Measurements from ENCODE around the gene RABEP2.

RABEP2 gene

DNA sequence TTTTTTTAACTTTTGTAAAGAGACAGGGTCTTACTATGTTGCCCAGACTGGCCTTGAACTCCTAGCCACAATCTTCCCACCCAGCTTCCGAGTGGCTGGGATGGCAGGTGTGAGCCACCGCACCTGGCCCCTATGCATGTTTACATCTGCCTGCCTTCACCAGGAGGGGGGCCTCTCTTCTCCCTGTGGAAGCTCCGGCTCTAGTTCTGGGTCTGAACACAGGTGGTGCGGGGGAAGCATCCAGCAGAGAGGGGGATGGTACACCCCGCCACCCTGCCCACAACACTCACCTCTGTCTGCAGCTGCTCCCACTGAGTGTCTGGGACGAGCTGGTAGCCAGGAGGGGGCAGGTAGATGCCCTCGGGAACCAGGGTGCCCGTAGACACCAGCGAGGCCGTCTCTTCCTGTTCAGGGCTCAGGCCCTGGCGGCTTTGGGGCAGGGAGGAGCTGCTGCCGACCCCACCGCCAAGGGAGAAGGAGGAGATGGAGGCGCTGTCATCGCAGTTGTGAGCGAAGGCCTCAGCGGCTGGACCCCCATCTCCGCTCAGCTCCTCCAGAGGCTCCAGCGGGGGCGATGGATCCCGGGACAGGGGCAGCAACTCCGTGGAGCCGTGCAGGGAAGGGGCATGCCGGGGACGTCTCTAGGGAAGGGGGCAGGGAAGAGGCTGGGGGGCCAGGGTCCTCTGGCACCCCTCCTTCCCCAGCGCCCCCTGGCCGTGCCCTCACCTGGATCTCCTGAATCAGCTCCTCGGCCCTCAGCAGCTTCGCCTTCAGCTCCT, 10.9 kb downstream of the RABEP2 start:
- no peak overlapping the region for H3K4me3 ChIP-seq (ENCODE audit: low read depth, low read length)
- TF ChIP-seq, protein P1, sequence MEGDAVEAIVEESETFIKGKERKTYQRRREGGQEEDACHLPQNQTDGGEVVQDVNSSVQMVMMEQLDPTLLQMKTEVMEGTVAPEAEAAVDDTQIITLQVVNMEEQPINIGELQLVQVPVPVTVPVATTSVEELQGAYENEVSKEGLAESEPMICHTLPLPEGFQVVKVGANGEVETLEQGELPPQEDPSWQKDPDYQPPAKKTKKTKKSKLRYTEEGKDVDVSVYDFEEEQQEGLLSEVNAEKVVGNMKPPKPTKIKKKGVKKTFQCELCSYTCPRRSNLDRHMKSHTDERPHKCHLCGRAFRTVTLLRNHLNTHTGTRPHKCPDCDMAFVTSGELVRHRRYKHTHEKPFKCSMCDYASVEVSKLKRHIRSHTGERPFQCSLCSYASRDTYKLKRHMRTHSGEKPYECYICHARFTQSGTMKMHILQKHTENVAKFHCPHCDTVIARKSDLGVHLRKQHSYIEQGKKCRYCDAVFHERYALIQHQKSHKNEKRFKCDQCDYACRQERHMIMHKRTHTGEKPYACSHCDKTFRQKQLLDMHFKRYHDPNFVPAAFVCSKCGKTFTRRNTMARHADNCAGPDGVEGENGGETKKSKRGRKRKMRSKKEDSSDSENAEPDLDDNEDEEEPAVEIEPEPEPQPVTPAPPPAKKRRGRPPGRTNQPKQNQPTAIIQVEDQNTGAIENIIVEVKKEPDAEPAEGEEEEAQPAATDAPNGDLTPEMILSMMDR (IDR thresholded peaks at IDR 0.05; ENCODE audit: insufficient read depth, low read depth, low read length, missing control alignments) = no peak
- DNase-seq (ENCODE audit: low read depth) = no peak

DNA sequence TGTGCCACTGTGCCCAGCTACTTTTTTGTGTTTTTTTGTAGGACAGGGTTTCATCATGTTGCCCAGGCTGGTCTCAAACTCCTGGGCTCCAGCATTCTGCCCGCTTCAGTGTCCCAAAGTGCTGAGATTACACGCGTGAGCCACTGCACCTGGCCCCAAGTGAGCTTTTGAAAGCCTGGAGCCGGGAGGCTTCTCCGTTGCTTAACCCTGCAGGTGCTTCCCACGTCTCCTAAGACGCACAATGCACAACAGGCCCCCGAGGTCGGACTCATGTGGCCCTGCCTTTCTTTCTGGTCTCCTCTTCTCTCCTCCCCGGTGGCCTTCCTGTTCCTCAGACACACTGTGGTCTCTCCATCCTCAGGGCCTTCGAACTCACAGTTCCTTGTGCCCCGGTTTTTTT, 12.5 kb downstream of the RABEP2 start:
- no peak overlapping the region for H3K4me3 ChIP-seq (ENCODE audit: low read depth, low read length)
- DNase-seq (ENCODE audit: low read depth) = no peak
- TF ChIP-seq, protein P1 (IDR thresholded peaks at IDR 0.05; ENCODE audit: insufficient read depth, low read depth, low read length, missing control alignments) = no peak

DNA sequence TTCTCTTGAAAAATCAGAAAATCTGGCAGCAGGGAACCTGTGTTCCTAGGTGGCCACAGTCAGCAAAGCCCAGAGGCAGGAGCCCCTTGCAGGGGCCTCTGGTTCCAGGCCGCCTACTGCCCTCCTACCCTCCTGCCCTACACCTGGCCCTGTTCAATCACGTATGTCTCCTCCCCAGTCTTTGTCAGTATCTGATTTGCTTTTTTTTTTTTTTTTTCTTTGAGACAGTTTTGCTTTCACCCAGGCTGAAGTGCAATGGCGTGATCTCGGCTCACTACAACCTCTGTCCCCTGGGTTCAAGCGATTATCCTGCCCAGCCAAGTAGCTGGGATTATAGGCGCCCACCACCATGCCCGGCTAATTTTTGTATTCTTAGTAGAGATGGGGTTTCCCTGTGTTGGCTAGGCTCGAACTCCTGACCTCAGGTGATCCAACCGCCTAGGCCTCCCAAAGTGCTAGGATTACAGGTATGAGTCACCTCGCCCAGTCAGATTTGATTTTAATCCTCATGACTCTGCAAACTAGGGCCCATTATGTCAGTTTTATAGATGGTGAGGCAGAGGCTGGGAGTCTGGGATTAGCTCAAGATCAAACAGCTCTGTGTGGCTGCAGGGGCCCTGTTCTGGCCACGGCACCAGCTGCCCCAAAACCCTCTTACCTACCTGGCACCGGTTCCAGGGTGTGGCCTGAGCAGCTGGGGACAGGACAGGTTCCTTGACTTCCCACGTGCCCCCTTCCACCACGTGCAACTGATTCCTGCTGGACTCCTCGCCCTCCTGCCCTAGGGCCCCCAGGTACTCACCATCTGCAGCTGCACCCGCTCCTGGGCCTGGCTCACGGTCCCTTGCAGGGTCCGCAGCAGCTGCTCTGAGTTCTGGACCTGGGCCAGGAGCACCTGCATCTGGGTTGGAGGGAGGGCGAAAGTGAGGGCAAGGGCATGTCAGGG, 14.7 kb downstream of the RABEP2 start:
- TF ChIP-seq, protein P1 (IDR thresholded peaks at IDR 0.05; ENCODE audit: insufficient read depth, low read depth, low read length, missing control alignments) = no peak
- DNase-seq (ENCODE audit: low read depth) = no peak
- H3K4me3 ChIP-seq (ENCODE audit: low read depth, low read length) = no peak overlapping the region

DNA sequence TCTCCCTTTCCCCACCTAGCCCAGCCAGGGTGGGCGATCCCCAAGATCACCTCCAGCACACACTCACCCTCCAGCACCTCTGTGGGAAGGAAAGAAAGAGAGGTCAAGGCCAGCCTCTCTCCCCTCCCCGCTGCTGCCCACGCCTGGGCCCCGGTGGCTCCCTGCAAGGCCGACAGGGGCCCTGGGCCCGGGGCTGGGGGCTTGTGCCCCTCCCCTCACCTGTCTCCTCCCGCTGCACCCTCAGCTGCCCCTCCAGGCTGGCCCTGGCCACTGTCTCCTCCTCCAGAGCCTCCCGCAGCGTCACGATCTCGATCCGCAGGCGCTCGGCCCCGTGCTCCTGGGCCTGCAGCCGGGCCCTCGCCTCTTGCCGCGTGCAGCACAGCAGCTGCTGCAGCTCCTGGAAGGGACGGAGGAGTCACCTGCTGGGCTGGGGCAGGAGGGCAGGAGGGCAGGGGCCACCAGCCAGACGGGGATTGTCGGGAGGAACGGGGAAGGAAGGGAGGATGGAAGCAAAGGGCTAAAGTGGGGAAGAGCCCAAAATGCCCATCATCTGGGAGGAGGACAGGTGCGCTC, 19.2 kb downstream of the RABEP2 start:
- H3K4me3 ChIP-seq (ENCODE audit: low read depth, low read length) = no peak overlapping the region
- TF ChIP-seq, protein P1 (IDR thresholded peaks at IDR 0.05; ENCODE audit: insufficient read depth, low read depth, low read length, missing control alignments) = no peak
- DNase-seq (ENCODE audit: low read depth) = no peak

DNA sequence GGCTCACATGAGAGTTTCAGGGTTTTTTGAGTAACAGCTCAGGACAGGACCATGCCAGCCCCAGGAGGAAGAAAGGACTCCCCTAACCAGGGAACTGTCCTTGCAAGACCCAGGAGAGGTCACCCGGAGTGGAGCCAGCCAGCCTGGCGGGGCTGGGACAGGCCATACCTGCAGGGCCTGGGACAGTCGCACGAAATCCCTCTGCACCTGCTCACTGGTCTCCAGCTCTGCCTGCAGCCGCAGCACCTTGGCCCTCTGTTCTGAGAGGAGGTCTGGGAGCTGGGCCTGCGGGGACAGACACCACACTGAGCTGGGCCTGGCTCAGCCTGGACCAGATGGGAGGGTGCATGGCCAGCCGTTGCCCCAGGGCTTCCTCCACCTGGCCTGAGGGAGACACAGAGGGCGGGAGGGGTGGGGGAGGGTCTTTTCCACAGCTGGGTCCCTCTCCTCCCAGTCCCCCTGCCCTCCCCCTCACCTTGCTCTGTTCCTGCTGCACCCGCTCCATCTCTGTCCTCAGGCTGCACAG, 19.7 kb downstream of the RABEP2 start:
- TF ChIP-seq, protein P1 (IDR thresholded peaks at IDR 0.05; ENCODE audit: insufficient read depth, low read depth, low read length, missing control alignments) = no peak
- no peak overlapping the region for H3K4me3 ChIP-seq (ENCODE audit: low read depth, low read length)
- no peak for DNase-seq (ENCODE audit: low read depth)

DNA sequence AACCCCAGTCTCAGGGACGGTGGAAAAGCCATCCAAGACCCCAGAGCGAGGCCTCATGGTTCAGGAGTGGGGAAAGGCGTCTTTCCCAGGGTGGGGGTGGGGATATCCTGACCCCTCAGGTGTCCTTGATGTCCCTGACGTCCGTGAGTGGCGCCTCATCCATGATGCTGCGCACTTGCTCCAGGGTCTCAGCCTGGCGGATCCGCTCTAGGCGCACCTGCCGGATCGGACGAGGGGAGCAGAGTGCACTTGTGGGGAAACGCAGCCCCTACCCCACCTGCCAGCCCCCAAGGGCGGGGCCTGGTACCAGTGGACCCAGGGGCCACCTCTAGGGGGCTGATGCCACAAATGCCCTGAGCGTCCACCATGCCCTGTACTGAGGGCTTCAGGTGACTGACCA, 20.2 kb downstream of the RABEP2 start:
- no peak for DNase-seq (ENCODE audit: low read depth)
- TF ChIP-seq, protein P1 (IDR thresholded peaks at IDR 0.05; ENCODE audit: insufficient read depth, low read depth, low read length, missing control alignments) = no peak
- no peak overlapping the region for H3K4me3 ChIP-seq (ENCODE audit: low read depth, low read length)
